GM10847 (cell line): Measurements from ENCODE around the gene TMEM151B.

Experiments used
- POLR2A ChIP-seq: IDR thresholded peaks from 2 replicates; pipeline ENCODE4 v1.6.1; 2011; ENCODE audit not compliant: insufficient read length; ENCODE audit errors: extremely low read depth

TMEM151B gene

DNA sequence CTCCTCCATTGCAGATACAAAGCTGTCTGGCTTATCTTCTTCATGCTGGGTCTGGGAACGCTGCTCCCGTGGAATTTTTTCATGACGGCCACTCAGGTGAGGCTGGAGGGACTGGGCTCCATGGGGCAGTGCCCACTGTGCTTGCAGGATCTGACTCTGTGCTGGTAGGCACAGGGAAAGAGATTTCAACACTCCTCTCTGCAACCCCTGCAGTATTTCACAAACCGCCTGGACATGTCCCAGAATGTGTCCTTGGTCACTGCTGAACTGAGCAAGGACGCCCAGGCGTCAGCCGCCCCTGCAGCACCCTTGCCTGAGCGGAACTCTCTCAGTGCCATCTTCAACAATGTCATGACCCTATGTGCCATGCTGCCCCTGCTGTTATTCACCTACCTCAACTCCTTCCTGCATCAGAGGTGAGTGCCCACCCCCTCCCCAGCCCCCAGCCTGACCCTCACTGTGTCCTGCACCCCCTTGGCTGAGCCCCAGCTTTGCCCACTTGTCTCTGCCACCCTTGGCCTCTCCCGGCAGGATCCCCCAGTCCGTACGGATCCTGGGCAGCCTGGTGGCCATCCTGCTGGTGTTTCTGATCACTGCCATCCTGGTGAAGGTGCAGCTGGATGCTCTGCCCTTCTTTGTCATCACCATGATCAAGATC, 40.7 kb upstream of the TMEM151B start:
- no peak for TF ChIP-seq POLR2A

DNA sequence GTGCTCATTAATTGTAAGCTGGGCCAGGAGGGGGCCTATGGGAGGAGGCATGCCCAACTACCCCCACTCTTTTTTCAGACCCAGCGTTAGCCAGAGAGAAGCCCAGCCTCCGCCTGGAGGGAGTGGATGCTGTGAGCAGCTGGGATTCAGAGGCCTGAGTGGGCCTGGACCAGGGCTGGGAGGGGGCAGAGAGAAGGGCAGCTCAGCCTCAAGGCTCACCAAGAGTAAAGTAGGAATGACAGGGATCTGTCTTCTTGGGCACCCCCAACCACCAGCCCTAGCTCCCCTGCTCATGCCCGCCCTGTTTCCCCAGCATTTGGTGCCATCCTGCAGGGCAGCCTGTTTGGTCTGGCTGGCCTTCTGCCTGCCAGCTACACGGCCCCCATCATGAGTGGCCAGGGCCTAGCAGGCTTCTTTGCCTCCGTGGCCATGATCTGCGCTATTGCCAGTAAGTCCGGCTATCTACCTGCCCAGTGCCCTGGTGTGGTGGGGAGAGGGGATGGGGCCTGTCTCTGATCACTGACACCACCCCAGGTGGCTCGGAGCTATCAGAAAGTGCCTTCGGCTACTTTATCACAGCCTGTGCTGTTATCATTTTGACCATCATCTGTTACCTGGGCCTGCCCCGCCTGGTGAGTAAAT, 40.1 kb upstream of the TMEM151B start:
- TF ChIP-seq POLR2A, result no peak

DNA sequence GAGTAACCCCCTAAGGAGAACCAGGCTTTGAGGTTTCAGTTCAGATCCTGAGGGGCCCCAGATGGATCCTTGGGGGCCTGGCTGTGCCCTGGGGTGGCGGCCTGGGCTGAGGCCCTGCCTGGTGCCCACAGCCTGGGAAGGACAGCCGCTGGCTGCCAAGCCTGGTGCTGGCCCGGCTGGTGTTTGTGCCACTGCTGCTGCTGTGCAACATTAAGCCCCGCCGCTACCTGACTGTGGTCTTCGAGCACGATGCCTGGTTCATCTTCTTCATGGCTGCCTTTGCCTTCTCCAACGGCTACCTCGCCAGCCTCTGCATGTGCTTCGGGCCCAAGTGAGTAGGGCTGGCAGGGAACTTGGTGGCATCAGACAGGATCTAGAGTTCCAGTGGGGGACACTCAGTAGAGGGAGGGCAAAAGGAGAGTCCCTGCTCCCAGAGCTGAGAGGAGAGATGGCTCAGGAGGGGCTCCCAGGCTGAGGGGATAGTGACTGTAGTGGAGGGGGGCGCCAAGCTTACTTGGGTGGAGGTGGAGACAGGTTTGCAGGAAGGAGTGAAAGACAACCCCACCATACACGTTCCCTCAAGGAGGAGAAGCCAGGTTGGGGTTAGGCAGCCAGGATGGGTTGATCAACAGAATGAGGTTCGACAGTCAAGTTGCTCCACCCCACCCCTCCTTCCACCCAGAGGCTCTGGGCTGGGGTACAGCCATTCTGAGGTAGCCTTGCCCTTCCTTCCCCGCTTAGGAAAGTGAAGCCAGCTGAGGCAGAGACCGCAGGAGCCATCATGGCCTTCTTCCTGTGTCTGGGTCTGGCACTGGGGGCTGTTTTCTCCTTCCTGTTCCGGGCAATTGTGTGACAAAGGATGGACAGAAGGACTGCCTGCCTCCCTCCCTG, 37.3 kb upstream of the TMEM151B start:
- TF ChIP-seq POLR2A, result no peak

DNA sequence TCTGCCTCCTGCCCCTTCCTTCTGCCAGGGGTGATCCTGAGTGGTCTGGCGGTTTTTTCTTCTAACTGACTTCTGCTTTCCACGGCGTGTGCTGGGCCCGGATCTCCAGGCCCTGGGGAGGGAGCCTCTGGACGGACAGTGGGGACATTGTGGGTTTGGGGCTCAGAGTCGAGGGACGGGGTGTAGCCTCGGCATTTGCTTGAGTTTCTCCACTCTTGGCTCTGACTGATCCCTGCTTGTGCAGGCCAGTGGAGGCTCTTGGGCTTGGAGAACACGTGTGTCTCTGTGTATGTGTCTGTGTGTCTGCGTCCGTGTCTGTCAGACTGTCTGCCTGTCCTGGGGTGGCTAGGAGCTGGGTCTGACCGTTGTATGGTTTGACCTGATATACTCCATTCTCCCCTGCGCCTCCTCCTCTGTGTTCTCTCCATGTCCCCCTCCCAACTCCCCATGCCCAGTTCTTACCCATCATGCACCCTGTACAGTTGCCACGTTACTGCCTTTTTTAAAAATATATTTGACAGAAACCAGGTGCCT, 36.6 kb upstream of the TMEM151B start:
- TF ChIP-seq POLR2A, result no peak

DNA sequence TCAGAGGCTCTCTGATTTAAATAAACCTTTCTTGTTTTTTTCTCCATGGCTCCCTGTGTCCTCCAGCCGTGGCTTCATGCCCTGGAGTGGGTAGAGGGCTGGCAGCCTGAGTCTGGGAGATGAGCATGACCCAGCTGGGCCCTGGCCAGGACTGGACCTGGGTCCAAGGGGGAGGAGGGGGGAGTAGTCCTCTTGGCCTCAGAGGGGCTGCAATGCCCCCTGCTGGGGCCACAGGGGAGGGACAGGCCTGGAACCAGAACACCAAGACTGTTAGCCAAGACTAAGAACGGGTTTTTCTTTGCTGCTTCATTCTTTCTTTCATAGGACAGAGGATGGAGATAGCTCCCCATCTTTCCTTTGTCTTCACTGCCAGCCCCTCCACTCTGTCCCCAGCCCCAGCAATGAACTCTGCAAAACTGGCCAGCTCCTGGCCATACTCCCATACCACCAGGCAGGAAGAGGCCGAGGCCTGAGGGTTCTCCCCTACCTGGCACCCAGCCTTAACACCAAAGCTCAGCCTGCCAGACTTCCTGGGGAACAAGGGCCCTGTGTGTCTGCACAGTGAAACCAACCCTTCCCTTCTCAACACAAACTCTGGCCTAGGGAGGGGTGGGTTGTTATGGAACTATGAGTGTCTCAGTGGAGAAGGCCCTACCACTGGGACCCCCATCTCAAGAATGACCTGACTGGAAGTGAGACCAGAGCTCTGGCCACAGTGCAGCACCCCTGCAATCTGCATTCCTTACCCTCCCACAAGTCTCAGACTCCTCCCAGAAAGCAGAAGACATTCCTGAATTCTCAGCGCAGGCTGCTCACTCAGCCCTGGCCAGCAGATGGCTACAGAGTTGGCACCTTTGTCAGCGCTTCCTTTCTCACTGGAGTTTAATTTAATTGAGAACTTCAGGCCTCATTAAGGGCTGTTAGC, 35.9 kb upstream of the TMEM151B start:
- TF ChIP-seq POLR2A, result no peak

DNA sequence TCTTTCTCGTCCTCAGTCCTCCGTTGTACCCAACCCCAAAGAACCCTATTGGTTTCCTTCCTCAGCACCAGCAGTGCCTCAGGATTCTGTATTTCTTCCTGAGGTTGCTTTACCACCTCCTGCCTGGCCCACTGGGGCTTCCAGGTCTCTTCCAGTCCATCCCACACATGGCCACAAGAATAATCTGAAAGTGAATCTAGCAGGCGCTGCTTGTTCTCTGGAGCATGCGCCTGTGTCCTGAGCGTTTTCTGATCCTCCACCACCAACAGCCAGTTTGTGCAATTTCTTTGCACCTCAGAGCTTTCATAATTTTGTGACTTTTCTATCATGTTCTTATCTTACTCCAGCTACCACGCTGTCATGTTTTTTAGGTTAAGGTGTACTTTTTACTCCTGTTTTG, 35.0 kb upstream of the TMEM151B start:
- no peak for TF ChIP-seq POLR2A

DNA sequence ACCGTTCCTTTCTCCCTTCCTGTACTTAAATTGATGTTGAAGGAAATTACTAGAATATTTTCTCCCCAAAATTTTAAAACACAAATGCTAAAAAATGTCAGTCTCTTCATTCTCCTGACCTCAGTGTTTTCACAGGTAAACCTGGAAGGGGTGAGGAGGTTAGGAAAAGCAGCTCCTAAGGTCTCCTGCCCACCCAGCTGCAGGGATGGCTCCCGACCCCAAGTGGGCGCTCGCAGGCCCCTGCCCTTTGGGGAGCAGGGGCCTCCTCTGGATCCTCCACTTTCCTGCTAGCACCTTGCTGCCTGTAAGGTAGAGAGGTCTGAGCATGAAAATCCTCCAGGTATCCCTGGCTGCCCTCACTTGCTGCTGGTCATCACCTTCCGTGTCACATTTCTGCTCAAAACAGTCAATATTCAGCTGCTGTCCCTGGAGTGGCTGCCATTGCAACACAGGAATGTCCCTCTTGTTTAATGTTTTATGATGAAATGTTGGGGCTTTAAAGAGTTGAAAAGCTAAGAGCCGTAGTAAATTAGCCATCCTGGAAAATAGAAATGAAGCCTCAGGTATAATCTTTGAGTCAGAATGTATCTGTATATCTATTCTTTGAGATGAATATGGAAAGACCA, 34.2 kb upstream of the TMEM151B start:
- no peak for TF ChIP-seq POLR2A

DNA sequence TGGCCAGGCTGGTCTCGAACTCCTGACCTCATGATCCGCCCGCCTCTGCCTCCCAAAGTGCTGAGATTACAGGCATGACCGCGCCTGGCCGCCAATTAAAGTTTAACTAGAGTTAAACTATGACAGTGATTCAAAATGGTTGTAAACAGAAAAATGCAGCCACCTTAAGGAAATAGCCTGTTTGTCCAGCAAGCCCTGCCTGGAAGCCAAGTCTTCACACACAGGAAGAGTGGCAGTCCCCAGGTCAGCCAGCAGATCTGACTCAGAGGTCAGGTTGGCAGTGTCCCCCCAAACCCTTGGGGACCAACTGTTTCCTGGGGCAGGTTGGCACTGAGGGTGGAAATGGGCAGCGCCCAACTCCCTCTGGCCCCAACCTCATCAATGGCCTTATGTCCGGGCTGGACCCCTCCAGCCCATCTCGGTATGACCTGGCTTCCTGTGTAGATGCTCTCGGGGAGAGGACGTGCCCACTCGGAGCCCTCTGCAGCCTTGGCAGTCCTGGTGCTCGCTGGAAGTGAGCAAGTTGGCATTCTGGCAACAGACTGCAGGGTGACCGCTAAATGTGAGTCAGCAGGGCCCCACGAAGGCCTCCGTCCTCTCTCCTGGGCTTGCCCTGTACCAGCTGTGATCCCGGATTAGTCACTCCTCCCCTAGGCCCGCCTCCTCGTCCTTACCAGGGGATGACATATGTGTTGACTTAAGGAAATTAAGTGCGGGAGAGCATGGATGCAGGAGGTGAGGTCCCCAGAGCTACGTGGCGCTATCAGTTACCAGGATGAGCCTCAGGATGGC, 33.0 kb upstream of the TMEM151B start:
- TF ChIP-seq POLR2A, result no peak

DNA sequence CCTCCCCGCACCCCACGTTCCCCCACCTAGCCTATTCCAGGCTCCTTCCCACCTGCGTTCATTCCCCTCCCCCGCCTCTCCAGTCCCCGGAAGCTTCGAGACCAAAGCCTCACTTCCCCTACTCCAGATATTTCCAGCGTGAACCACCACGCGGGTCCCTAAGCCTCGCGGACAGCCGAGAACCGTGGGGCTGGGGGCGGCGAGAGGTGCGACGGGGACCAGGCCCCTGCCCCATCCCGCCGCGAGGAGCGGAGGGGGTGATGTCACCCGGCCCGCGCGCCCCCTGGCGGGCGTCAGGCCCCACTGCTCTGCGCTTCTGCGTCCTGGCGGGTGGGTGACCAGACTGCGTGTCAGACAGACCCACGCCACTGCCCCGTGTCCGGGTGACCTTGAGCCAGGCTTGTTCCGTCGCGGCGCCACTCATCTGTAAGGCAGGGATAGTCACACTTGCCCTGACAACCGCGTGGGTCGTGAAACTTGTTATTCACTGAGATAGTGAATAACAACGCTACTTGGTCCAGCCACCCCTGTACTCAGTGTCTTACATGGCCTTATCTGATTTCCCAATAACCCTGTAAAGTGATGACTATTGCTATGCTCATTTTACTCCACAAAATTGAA, 32.3 kb upstream of the TMEM151B start:
- TF ChIP-seq POLR2A, result no peak

DNA sequence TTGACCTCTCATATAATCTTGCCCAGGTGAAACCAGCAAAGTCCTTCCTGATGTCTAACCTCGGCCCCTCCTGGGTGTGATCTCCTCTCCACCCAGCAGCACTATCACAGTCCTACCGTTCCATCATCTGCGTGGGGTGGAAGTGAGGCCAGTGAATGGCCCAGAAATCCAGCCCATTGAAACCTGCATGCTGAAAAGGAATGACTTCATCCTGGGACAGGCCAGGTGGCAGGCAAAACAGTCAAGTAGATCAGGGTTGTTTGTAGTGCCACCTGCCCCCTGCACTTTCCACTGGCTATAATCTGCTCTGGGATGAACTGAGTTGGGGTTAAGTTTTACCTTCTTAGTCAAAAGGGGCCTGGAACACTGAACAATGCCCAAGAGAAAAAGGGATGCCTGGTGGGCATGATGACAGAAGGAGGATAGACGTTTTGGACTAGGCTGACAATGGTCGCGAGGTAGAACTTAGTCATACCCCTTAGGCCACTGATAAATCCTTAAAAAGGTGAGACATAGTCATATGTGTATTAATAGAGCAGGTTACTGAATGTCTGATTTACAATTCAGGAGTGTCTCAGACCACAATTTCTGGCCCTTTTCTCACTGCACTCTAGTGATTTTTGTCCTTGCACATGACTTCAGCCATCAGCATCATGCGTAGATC, 31.4 kb upstream of the TMEM151B start:
- TF ChIP-seq POLR2A, result no peak

DNA sequence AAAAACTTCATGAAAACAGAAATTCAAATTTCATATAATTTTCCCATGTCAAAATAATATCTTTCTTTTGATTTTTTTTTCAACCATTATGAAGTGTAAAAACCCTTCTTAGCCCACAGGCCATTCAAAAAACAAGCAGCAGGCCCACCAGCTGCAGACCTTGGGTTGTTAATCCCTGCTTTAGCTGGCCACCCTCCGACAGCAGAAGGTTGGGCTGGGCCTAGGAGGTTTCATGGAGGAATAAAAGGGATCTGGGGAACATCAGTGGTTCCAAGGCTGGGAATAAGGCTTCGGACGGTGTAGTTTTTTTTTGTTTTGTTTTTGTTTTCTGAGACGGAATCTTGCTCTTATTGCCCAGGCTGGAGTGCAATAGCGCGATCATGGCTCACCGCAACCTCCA, 26.9 kb upstream of the TMEM151B start:
- TF ChIP-seq POLR2A, result no peak

DNA sequence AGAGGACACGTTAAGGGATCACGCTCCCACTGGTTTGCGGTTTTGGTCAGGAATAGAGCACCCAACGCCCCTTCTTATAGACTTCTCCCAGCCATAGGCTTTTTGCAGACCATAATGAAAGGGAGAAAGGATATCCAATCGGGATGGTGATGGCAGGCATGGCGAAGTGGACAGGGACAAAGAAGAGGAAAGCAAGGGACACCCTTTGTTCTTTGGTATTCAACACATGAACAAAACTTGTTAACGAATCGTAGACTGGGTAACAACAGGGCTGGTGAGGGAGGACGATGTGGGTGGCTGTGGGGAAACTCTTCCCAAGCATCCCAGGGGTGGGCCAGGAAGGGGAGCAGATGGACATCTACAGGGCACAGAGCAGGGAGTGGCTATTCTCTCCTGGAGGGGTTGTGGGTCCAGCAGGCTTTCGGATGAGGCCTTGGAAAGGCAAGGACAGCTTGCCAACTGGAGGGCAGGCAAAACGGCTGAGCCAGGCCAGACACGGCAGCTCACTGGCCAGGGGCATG, 24.8 kb upstream of the TMEM151B start:
- TF ChIP-seq POLR2A, result no peak
